ENCODE results near the gene TDRD9.

DNA sequence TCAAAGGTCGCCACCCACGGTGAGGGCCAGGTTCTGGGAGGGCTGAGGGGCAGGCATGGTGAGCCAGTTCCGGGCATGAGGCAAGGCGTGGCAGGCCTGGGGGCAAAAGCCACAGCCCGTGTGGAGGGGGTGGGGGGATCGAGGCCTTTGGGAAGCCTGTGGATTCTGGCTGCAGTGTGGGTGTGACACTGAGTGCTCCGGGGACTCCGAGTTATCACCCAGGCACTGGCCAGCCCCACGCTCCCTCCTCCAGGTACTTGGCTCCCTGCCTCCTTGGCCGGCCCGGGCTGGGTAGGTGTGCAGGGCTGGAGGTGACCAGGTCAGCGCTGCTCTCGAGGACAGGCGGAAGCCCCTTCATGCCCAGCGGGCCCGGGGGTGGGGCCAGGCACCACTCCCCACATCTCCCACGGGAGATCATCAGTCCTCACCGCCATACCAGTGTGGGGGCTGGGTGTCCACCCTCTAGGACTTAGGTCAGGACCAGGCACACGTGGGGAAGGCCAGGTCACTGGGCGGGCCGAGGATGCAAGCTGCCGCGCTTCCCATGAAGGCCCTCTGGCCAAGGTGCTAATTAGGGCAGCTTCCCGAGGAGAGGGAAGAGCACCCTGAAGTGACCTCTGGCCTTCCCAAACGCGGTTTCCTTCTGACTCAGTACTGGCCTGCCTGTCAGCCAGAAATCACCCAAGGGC is 34.1 kb upstream of the TDRD9 start:
- TF ChIP-seq, protein P1, sequence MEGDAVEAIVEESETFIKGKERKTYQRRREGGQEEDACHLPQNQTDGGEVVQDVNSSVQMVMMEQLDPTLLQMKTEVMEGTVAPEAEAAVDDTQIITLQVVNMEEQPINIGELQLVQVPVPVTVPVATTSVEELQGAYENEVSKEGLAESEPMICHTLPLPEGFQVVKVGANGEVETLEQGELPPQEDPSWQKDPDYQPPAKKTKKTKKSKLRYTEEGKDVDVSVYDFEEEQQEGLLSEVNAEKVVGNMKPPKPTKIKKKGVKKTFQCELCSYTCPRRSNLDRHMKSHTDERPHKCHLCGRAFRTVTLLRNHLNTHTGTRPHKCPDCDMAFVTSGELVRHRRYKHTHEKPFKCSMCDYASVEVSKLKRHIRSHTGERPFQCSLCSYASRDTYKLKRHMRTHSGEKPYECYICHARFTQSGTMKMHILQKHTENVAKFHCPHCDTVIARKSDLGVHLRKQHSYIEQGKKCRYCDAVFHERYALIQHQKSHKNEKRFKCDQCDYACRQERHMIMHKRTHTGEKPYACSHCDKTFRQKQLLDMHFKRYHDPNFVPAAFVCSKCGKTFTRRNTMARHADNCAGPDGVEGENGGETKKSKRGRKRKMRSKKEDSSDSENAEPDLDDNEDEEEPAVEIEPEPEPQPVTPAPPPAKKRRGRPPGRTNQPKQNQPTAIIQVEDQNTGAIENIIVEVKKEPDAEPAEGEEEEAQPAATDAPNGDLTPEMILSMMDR (IDR thresholded peaks at IDR 0.05; ENCODE audit: low read depth, low read length), result no peak
- TF ChIP-seq POLR2A (IDR thresholded peaks at IDR 0.05; ENCODE audit: extremely low read depth, insufficient read length) (no peak), MYC (IDR thresholded peaks at IDR 0.05; ENCODE audit: low read depth, low read length) (no peak)
- TF ChIP-seq, protein P2, sequence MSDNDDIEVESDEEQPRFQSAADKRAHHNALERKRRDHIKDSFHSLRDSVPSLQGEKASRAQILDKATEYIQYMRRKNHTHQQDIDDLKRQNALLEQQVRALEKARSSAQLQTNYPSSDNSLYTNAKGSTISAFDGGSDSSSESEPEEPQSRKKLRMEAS (IDR thresholded peaks at IDR 0.05; ENCODE audit: low read depth, low read length), result no peak
